SJSA1 (cell line): ENCODE results near the gene PRMT1. TPM values are rescaled to one million over a fixed set of nuclear protein-coding genes. Genes with fewer than 3 reads are reported as not detected.

Experiments
- DNase-seq, 2 experiments: peaks; one replicate each; pipeline ENCODE4 v3.0.0-alpha.2; 2015 to 2020; ENCODE audit warnings: low spot score in 2 of 2, low read depth in 1 of 2
- H3K27ac ChIP-seq: fragments of 250-450 bp; sonication (Bioruptor Pico); 2 replicates; pipeline ENCODE4 v1.5.1; 2020; ENCODE audit warnings: mild to moderate bottlenecking, moderate library complexity
- H3K27me3 ChIP-seq: fragments of 250-450 bp; sonication (Bioruptor Pico); replicated peaks from 2 replicates; pipeline ENCODE4 v1.5.1; 2020; ENCODE audit warnings: mild to moderate bottlenecking, moderate library complexity
- H3K36me3 ChIP-seq: fragments of 250-450 bp; sonication (Bioruptor Pico); 2 replicates; pipeline ENCODE4 v1.5.1; 2020; ENCODE audit warnings: mild to moderate bottlenecking
- H3K4me1 ChIP-seq: fragments of 250-450 bp; sonication (Bioruptor Pico); replicated peaks from 2 replicates; pipeline ENCODE4 v1.6.1; 2021; ENCODE audit warnings: mild to moderate bottlenecking
- H3K4me3 ChIP-seq: fragments of 250-450 bp; sonication (Bioruptor Pico); 2 replicates; pipeline ENCODE4 v1.5.1; 2020; ENCODE audit warnings: mild to moderate bottlenecking
- H3K9me3 ChIP-seq: fragments of 250-450 bp; sonication (Bioruptor Pico); replicated peaks from 2 replicates; pipeline ENCODE4 v1.5.1; 2020; ENCODE audit warnings: mild to moderate bottlenecking
- total RNA-seq: library from RNA; depleted of rRNA; stranded (reverse); fragments of >200 nt; shearing (Covaris generic); gene quantifications from 2 replicates; pipeline ENCODE4 v1.2.3, GENCODE V29; 2014

The PRMT1 gene
- total RNA-seq, 1 experiment from 2014 or later, result 421 TPM

- Histone ChIP-seq H3K4me1 (peaks cover 29% of the 10 kb centered on the region), H3K27me3 (no peaks in the 10 kb centered on the region), H3K4me3 (peak within 1 kb of the TSS; percentile 59), H3K27ac (peak within 1 kb of the TSS; percentile 100), H3K36me3 (peaks cover 30% of the 10 kb centered on the region), H3K9me3 (no peaks in the 10 kb centered on the region)
- DNase-seq, result peak; percentile 99
Measured at GRCh38 chr19:49641688-49642491, 35.2 kb upstream of the PRMT1 start, which contains the start of gene SCAF1. Gene SCAF1 (plus strand): TSS chr19:49642209. CDS start chr19:49645027, 2,818 bp downstream.

GRCh38 chr19:49642492-49643035 lies 34.5 kb upstream of the PRMT1 start:
- H3K4me1 ChIP-seq, result peaks cover 29% of the 10 kb centered on the region
- no peaks in the 10 kb centered on the region for H3K9me3 ChIP-seq
- H3K27me3 ChIP-seq, result no peaks in the 10 kb centered on the region
- H3K27ac ChIP-seq, result peak overlapping the region; percentile 64
- peak overlapping the region; percentile 59 for H3K4me3 ChIP-seq
- DNase-seq, result no peak
- H3K36me3 ChIP-seq, result peaks cover 37% of the 10 kb centered on the region

GRCh38 chr19:49643466-49643865 lies 33.6 kb upstream of the PRMT1 start:
- Histone ChIP-seq H3K9me3 (no peaks in the 10 kb centered on the region), H3K27ac (no peak overlapping the region), H3K36me3 (peaks cover 46% of the 10 kb centered on the region), H3K4me1 (peaks cover 21% of the 10 kb centered on the region), H3K4me3 (no peak overlapping the region; the same call in 1 of the 2 replicates), H3K27me3 (no peaks in the 10 kb centered on the region)
- DNase-seq, result no peak

- Histone ChIP-seq H3K36me3 (peaks cover 67% of the 10 kb centered on the region), H3K4me1 (peaks cover 16% of the 10 kb centered on the region), H3K4me3 (no peak overlapping the region), H3K27ac (no peak overlapping the region), H3K27me3 (no peaks in the 10 kb centered on the region), H3K9me3 (no peaks in the 10 kb centered on the region)
- DNase-seq, result no peak
Measured at GRCh38 chr19:49645592-49645991, 31.5 kb upstream of the PRMT1 start.

GRCh38 chr19:49645995-49646394 lies 31.1 kb upstream of the PRMT1 start:
- Histone ChIP-seq H3K9me3 (no peaks in the 10 kb centered on the region), H3K27ac (no peak overlapping the region), H3K4me3 (no peak overlapping the region), H3K27me3 (no peaks in the 10 kb centered on the region), H3K4me1 (peaks cover 13% of the 10 kb centered on the region), H3K36me3 (peaks cover 66% of the 10 kb centered on the region)
- no peak for DNase-seq

GRCh38 chr19:49646586-49646985 lies 30.5 kb upstream of the PRMT1 start:
- no peak overlapping the region for H3K27ac ChIP-seq
- peaks cover 70% of the 10 kb centered on the region for H3K36me3 ChIP-seq
- H3K4me3 ChIP-seq, result no peak overlapping the region
- H3K4me1 ChIP-seq, result peaks cover 8% of the 10 kb centered on the region
- H3K27me3 ChIP-seq, result no peaks in the 10 kb centered on the region
- H3K9me3 ChIP-seq, result no peaks in the 10 kb centered on the region
- no peak for DNase-seq

GRCh38 chr19:49651029-49651819 lies 25.8 kb upstream of the PRMT1 start:
- H3K36me3 ChIP-seq, result peaks cover 90% of the 10 kb centered on the region
- no peak for DNase-seq
- no peak overlapping the region for H3K4me3 ChIP-seq
- no peaks in the 10 kb centered on the region for H3K9me3 ChIP-seq
- H3K27me3 ChIP-seq, result no peaks in the 10 kb centered on the region
- no peaks in the 10 kb centered on the region for H3K4me1 ChIP-seq
- H3K27ac ChIP-seq, result no peak overlapping the region

- no peak for DNase-seq
- Histone ChIP-seq H3K27ac (no peak overlapping the region), H3K27me3 (no peaks in the 10 kb centered on the region), H3K4me3 (no peak overlapping the region), H3K36me3 (peaks cover 90% of the 10 kb centered on the region), H3K4me1 (no peaks in the 10 kb centered on the region), H3K9me3 (no peaks in the 10 kb centered on the region)
Measured at GRCh38 chr19:49651820-49652550, 25.1 kb upstream of the PRMT1 start.

- no peak for DNase-seq
- Histone ChIP-seq H3K4me3 (no peak overlapping the region), H3K9me3 (no peaks in the 10 kb centered on the region), H3K36me3 (peaks cover 87% of the 10 kb centered on the region), H3K27me3 (no peaks in the 10 kb centered on the region), H3K27ac (no peak overlapping the region), H3K4me1 (no peaks in the 10 kb centered on the region)
Measured at GRCh38 chr19:49652551-49653465, 24.3 kb upstream of the PRMT1 start.

GRCh38 chr19:49653466-49653806 lies 23.6 kb upstream of the PRMT1 start:
- Histone ChIP-seq H3K4me3 (no peak overlapping the region), H3K27me3 (no peaks in the 10 kb centered on the region), H3K4me1 (no peaks in the 10 kb centered on the region), H3K9me3 (no peaks in the 10 kb centered on the region), H3K27ac (no peak overlapping the region), H3K36me3 (peaks cover 87% of the 10 kb centered on the region)
- DNase-seq, result no peak

- DNase-seq, result no peak
- H3K4me1 ChIP-seq, result no peaks in the 10 kb centered on the region
- no peak overlapping the region for H3K4me3 ChIP-seq
- no peaks in the 10 kb centered on the region for H3K9me3 ChIP-seq
- H3K36me3 ChIP-seq, result peaks cover 87% of the 10 kb centered on the region
- H3K27me3 ChIP-seq, result no peaks in the 10 kb centered on the region
- no peak overlapping the region for H3K27ac ChIP-seq
Measured at GRCh38 chr19:49654581-49654980, 22.5 kb upstream of the PRMT1 start.

- no peak for DNase-seq
- Histone ChIP-seq H3K4me1 (no peaks in the 10 kb centered on the region), H3K9me3 (no peaks in the 10 kb centered on the region)
Measured at GRCh38 chr19:49655570-49656455, 21.3 kb upstream of the PRMT1 start.

More at GRCh38 chr19:49655570-49656455, 21.3 kb upstream of the PRMT1 start:
- H3K27ac ChIP-seq, result no peak overlapping the region
- H3K36me3 ChIP-seq, result peaks cover 87% of the 10 kb centered on the region
- H3K27me3 ChIP-seq, result no peaks in the 10 kb centered on the region
- H3K4me3 ChIP-seq, result no peak overlapping the region
